ENCODE results near the gene ANKS3.

The ANKS3 gene

DNA sequence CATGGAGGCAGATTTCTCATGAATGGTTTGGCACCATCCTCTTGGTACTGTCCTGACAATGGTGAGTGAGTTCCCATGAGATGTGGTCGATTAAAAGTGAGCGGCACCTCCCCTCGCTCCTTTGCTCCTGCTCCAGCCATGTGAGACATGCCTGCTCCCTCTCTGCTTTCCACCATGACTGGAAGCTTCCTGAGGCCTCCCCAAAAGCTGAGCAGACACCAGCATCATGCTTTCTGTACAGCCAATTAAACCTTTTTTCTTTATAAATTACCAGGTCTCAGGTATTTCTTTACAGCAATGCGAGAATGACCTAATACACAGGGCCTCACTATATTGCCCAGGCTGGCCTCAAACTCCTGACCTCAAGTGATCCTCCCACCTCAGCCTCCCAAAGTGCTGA lies 20.8 kb upstream of the ANKS3 start:
- Histone ChIP-seq H4K20me1 (ENCODE audit: insufficient read depth, low read length) (no peaks in the 10 kb centered on the region), H3K4me3 (ENCODE audit: low read length) (no peak overlapping the region), H2AFZ (ENCODE audit: low read depth, low read length) (no peak overlapping the region), H3K79me2 (ENCODE audit: low read length) (no peaks in the 10 kb centered on the region), H3K27ac (ENCODE audit: low read length) (no peak overlapping the region), H3K36me3 (replicated peaks; ENCODE audit: low read depth, low read length) (peaks cover 33% of the 10 kb centered on the region), H3K4me2 (ENCODE audit: low read length) (no peak overlapping the region), H3K4me1 (ENCODE audit: low read length) (peaks cover 3% of the 10 kb centered on the region), H3K9ac (ENCODE audit: low read length) (no peak overlapping the region), H3K27me3 (ENCODE audit: low read depth, low read length) (no peaks in the 10 kb centered on the region), H3K9me3 (ENCODE audit: insufficient read depth, low read length) (no peaks in the 10 kb centered on the region)
- TF ChIP-seq EZH2phosphoT487 (IDR thresholded peaks at IDR 0.05; ENCODE audit: low read depth) = no peak
- TF ChIP-seq, protein P1, sequence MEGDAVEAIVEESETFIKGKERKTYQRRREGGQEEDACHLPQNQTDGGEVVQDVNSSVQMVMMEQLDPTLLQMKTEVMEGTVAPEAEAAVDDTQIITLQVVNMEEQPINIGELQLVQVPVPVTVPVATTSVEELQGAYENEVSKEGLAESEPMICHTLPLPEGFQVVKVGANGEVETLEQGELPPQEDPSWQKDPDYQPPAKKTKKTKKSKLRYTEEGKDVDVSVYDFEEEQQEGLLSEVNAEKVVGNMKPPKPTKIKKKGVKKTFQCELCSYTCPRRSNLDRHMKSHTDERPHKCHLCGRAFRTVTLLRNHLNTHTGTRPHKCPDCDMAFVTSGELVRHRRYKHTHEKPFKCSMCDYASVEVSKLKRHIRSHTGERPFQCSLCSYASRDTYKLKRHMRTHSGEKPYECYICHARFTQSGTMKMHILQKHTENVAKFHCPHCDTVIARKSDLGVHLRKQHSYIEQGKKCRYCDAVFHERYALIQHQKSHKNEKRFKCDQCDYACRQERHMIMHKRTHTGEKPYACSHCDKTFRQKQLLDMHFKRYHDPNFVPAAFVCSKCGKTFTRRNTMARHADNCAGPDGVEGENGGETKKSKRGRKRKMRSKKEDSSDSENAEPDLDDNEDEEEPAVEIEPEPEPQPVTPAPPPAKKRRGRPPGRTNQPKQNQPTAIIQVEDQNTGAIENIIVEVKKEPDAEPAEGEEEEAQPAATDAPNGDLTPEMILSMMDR (IDR thresholded peaks at IDR 0.05; ENCODE audit: low read depth, low read length) = no peak

DNA sequence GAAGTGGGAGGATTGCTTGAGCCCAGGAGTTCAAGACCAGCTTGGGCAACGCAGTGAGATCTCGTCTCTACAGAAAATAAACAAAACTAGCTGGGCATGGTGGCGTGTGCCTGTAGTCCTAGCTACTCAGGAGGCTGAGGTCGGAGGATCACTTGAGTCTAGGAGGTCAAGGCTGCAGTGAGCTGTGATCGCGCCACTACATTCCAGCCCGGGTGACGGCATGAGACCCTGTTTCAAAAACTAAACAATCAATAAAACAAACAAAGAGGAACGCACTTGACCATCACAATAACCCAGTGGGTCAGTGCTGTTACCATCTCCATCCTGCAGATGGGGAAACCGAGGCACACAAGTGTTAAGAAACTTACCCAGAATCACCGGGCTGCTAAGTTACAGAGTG lies 19.2 kb upstream of the ANKS3 start:
- Histone ChIP-seq H3K27me3 (ENCODE audit: low read depth, low read length) (no peaks in the 10 kb centered on the region), H3K36me3 (replicated peaks; ENCODE audit: low read depth, low read length) (peaks cover 24% of the 10 kb centered on the region), H3K4me3 (ENCODE audit: low read length) (no peak overlapping the region), H3K79me2 (ENCODE audit: low read length) (no peaks in the 10 kb centered on the region), H3K9me3 (ENCODE audit: insufficient read depth, low read length) (no peaks in the 10 kb centered on the region), H3K4me1 (ENCODE audit: low read length) (peaks cover 6% of the 10 kb centered on the region), H3K4me2 (ENCODE audit: low read length) (no peak overlapping the region), H2AFZ (ENCODE audit: low read depth, low read length) (no peak overlapping the region), H4K20me1 (ENCODE audit: insufficient read depth, low read length) (no peaks in the 10 kb centered on the region), H3K27ac (ENCODE audit: low read length) (no peak overlapping the region), H3K9ac (ENCODE audit: low read length) (no peak overlapping the region)
- TF ChIP-seq, protein P1 (IDR thresholded peaks at IDR 0.05; ENCODE audit: low read depth, low read length) = no peak
- no peak for TF ChIP-seq EZH2phosphoT487 (IDR thresholded peaks at IDR 0.05; ENCODE audit: low read depth)

DNA sequence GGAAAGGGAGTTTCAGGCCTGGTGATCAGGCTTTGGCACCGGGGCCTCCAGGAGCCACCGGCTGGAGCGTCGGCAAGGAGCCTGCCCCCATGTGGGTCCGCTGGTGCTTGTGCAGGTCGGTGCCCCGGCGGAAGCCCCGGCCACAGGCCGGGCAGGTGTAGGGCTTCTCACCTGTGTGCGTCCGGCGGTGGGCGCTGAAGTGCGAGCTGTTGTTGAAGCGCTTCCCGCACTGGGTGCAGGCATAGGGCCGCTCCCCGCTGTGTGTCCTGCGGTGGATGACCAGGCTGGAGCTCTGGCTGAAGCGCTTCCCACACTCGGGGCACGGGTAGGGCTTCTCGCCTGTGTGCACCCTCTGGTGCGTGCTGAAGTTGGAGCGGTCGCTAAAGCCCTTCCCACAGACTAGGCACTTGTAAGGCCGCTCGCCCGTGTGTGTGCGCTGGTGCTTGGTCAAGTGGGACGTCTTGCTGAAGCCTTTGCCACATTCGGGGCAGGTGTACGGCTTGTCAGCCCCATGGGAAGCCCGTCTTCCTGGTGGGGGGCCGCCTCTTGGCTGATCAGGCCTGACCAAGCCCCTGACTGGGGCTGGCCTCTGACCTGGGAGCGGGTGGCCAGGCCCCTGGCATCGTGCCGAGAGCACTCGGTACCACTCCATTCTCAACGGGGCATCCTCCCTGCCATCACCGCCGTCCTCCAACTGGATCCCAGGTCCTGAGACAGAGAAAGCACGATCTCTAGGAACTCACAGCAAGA lies 18.5 kb upstream of the ANKS3 start:
- Histone ChIP-seq H3K36me3 (replicated peaks; ENCODE audit: low read depth, low read length) (peaks cover 24% of the 10 kb centered on the region), H2AFZ (ENCODE audit: low read depth, low read length) (no peak overlapping the region), H3K79me2 (ENCODE audit: low read length) (no peaks in the 10 kb centered on the region), H3K27me3 (ENCODE audit: low read depth, low read length) (no peaks in the 10 kb centered on the region), H3K4me2 (ENCODE audit: low read length) (no peak overlapping the region), H4K20me1 (ENCODE audit: insufficient read depth, low read length) (no peaks in the 10 kb centered on the region), H3K9ac (ENCODE audit: low read length) (no peak overlapping the region), H3K27ac (ENCODE audit: low read length) (no peak overlapping the region), H3K4me3 (ENCODE audit: low read length) (no peak overlapping the region), H3K4me1 (ENCODE audit: low read length) (peaks cover 9% of the 10 kb centered on the region), H3K9me3 (ENCODE audit: insufficient read depth, low read length) (no peaks in the 10 kb centered on the region)
- TF ChIP-seq, protein P1 (IDR thresholded peaks at IDR 0.05; ENCODE audit: low read depth, low read length) = no peak
- TF ChIP-seq EZH2phosphoT487 (IDR thresholded peaks at IDR 0.05; ENCODE audit: low read depth) = no peak

DNA sequence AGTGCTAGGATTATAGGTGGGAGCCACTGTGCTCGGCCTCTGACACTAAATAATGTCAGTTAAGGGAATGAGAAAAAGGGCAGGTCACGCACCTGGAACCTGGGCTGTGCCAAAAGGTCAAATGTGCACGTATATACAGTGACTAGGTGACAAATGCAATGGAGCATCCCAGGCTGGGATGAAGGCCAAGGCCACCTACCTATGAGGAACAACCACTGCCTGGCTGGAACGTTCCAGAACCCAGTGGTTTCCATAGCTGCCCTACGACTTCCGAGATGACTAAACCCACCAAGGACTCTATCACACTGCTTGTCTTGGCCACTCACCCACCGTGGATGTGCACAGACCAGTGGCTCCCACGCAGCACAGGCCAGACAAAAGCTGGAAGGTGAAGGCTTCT lies 16.8 kb upstream of the ANKS3 start:
- Histone ChIP-seq H3K36me3 (replicated peaks; ENCODE audit: low read depth, low read length) (peaks cover 21% of the 10 kb centered on the region), H4K20me1 (ENCODE audit: insufficient read depth, low read length) (no peaks in the 10 kb centered on the region), H3K9me3 (ENCODE audit: insufficient read depth, low read length) (no peaks in the 10 kb centered on the region)

More for the DNA sequence above, 16.8 kb upstream of the ANKS3 start:
- Histone ChIP-seq H3K4me1 (ENCODE audit: low read length) (peaks cover 16% of the 10 kb centered on the region), H3K79me2 (ENCODE audit: low read length) (no peaks in the 10 kb centered on the region), H3K4me2 (ENCODE audit: low read length) (no peak overlapping the region), H2AFZ (ENCODE audit: low read depth, low read length) (no peak overlapping the region), H3K27me3 (ENCODE audit: low read depth, low read length) (no peaks in the 10 kb centered on the region), H3K9ac (ENCODE audit: low read length) (no peak overlapping the region), H3K4me3 (ENCODE audit: low read length) (no peak overlapping the region), H3K27ac (ENCODE audit: low read length) (no peak overlapping the region)
- TF ChIP-seq EZH2phosphoT487 (IDR thresholded peaks at IDR 0.05; ENCODE audit: low read depth) = no peak
- TF ChIP-seq, protein P1 (IDR thresholded peaks at IDR 0.05; ENCODE audit: low read depth, low read length) = no peak

Data from OCI-LY3 (cell line).